Stomach (tissue), 9 donors: ENCODE data around the gene MEF2A. TPM values are rescaled to one million over a fixed set of nuclear protein-coding genes. Genes with fewer than 3 reads are reported as not detected.

Source experiments
- DNase-seq, 2 donors: peaks; one replicate each; pipeline versions ENCODE4 v3.0.0 to v3.0.0-alpha.2; 2013 to 2019
- H3K27ac ChIP-seq, 5 donors: fragments of 200-600 bp in 4 of 5; sonication (generic) in 4 of 5; one replicate each; pipeline ENCODE4 v1.5.1; 2013 to 2019; ENCODE audit warnings: mild to moderate bottlenecking in 1 of 5, moderate library complexity in 1 of 5
- H3K27me3 ChIP-seq, 3 donors: fragments of 200-600 bp; sonication (generic); one replicate each; pipeline ENCODE4 v1.5.1; 2017 to 2019; ENCODE audit warnings: mixed run types in 1 of 3
- H3K36me3 ChIP-seq, 4 donors: fragments of 200-600 bp; sonication (generic); 1 replicate in 3 of 4; 2 replicates in 1 of 4; pipeline ENCODE4 v1.5.1; 2016 to 2019
- H3K4me1 ChIP-seq, 4 donors: fragments of 200-600 bp; sonication (generic); one replicate each; pipeline ENCODE4 v1.5.1; 2016 to 2019
- H3K4me3 ChIP-seq, 4 donors: fragments of 200-600 bp; sonication (generic) in 3 of 4; one replicate each; pipeline ENCODE4 v1.5.1; 2016 to 2019; ENCODE audit warnings: mild to moderate bottlenecking in 1 of 4
- H3K9me3 ChIP-seq, 4 donors: fragments of 200-600 bp; sonication (generic); one replicate each; pipeline ENCODE4 v1.5.1; 2016 to 2019
- CTCF ChIP-seq, 7 experiments: fragments of 450-650 bp in 4 of 7; fragments of 200-600 bp in 3 of 7; sonication (generic) in 3 of 7; IDR thresholded peaks; one replicate each; pipeline ENCODE4 v1.5.1; 2016 to 2019; ENCODE audit warnings: antibody characterized with exemption in 7 of 7, control low read depth in 2 of 7, mild to moderate bottlenecking in 1 of 7
- EP300 ChIP-seq: sonication (generic); formaldehyde crosslinking; IDR thresholded peaks from one replicate; pipeline ENCODE4 v1.6.1; 2017; ENCODE audit warnings: antibody characterized with exemption
- POLR2A ChIP-seq, 4 donors: fragments of 450-650 bp; IDR thresholded peaks; one replicate each; pipeline ENCODE4 v1.6.1; 2016; ENCODE audit warnings: antibody characterized with exemption in 4 of 4, control low read depth in 2 of 4, mild to moderate bottlenecking in 1 of 4, moderate library complexity in 1 of 4
- POLR2AphosphoS5 ChIP-seq, 3 donors: sonication (generic); formaldehyde crosslinking; IDR thresholded peaks; one replicate each; pipeline ENCODE4 v1.6.1; 2016; ENCODE audit warnings: antibody characterized with exemption in 3 of 3
- WGBS, 5 donors: extraction: QIAGEN DNeasy Blood & Tissue Kit in 3 of 5; methylation state at CpG; one replicate each; pipeline versions ENCODE4 v1.1.5 to v1.1.7; 2013 to 2018; 5-methylcytosine and 5-hydroxymethylcytosine counted together
- intact Hi-C: fragments of 100-400 bp; cut with DNase I; formaldehyde crosslinking; loops from one replicate; pipeline ENCODE4 v1.15.1; 2023; ENCODE audit warnings: low total_unique reads
- polyA plus RNA-seq, 3 donors: library from polyadenylated mRNA; stranded (reverse); fragments of 200-250 nt; gene quantifications; one replicate each; pipeline ENCODE4 v1.2.3, GENCODE V29; 2013
- total RNA-seq, 5 donors: library from RNA; depleted of rRNA; stranded (reverse); fragments of >200 nt; gene quantifications; one replicate each; pipeline versions ENCODE4 v1.1.0 to v1.2.3, GENCODE V29; 2014 to 2016
- donor health status: healthy with polysubstance abuse.
- donor health status: Bipolar disorder and iron deficiency.
- donor health status: healthy.

Gene MEF2A
- total and polyA plus RNA-seq, 8 donors = 11.0 to 85.2 (median 26.7) TPM

- Histone ChIP-seq H3K36me3 (peaks cover 5 to 41% (median 34%) of the 10 kb centered on the region in 4 donors), H3K27me3 (no peaks in the 10 kb centered on the region), H3K4me1 (peaks cover 0 to 9% (median 0%) of the 10 kb centered on the region in 4 donors), H3K27ac (no peak overlapping the region), H3K9me3 (peaks cover 0 to 9% (median 4%) of the 10 kb centered on the region in 4 donors), H3K4me3 (no peak overlapping the region)
- TF ChIP-seq EP300 (no peak), POLR2AphosphoS5 (IDR thresholded peaks at IDR 0.05) (no peak), CTCF (IDR thresholded peaks at IDR 0.05) (no peak), POLR2A (IDR thresholded peaks at IDR 0.05) (no peak)
- no peak for DNase-seq
- intact Hi-C loops = no loop called here
- 85 to 94% (median 92%) methylated on average over 1 of the region's 1 CpG for WGBS, 5 donors
These were observed 116.2 kb downstream of the MEF2A start for GRCh38 chr15:99681990-99682389.

- H3K9me3 ChIP-seq = peaks cover 0 to 9% (median 4%) of the 10 kb centered on the region in 4 donors
- WGBS, 5 donors = 0 to 78% (median 58%) methylated on average over 1 of the region's 1 CpG
- H3K27me3 ChIP-seq = no peaks in the 10 kb centered on the region
- peaks cover 5 to 39% (median 30%) of the 10 kb centered on the region in 4 donors for H3K36me3 ChIP-seq
- H3K4me1 ChIP-seq = peaks cover 0 to 9% (median 0%) of the 10 kb centered on the region in 4 donors
- H3K27ac ChIP-seq = peak overlapping the region in 3 of 5 donors; percentile 1 to 47 (median 25)
- intact Hi-C loops = no loop called here
- TF ChIP-seq CTCF (IDR thresholded peaks at IDR 0.05) (no peak), EP300 (no peak), POLR2A (IDR thresholded peaks at IDR 0.05) (no peak), POLR2AphosphoS5 (IDR thresholded peaks at IDR 0.05) (no peak)
- H3K4me3 ChIP-seq = no peak overlapping the region
- DNase-seq = peak in 1 of 2 donors; percentile 67
These were observed 116.7 kb downstream of the MEF2A start for GRCh38 chr15:99682455-99682854.

GRCh38 chr15:99683000-99683670, 117.4 kb downstream of the MEF2A start:
- H3K4me3 ChIP-seq = no peak overlapping the region
- H3K9me3 ChIP-seq = peaks cover 0 to 9% (median 4%) of the 10 kb centered on the region in 4 donors
- peak in 1 of 2 donors; percentile 45 for DNase-seq
- no peaks in the 10 kb centered on the region for H3K27me3 ChIP-seq
- H3K4me1 ChIP-seq = peaks cover 0 to 9% (median 0%) of the 10 kb centered on the region in 4 donors
- peaks cover 5 to 37% (median 27%) of the 10 kb centered on the region in 4 donors for H3K36me3 ChIP-seq
- no peak for TF ChIP-seq EP300
- no peak for TF ChIP-seq POLR2A (IDR thresholded peaks at IDR 0.05)
- TF ChIP-seq POLR2AphosphoS5 (IDR thresholded peaks at IDR 0.05) = no peak
- TF ChIP-seq CTCF (IDR thresholded peaks at IDR 0.05) = no peak
- intact Hi-C loops = no loop called here
- WGBS, 5 donors = 82 to 89% (median 83%) methylated on average over 9 of the region's 9 CpGs
- H3K27ac ChIP-seq = peak overlapping the region in 4 of 5 donors; percentile 1 to 52 (median 36)

GRCh38 chr15:99686290-99686689, 120.5 kb downstream of the MEF2A start:
- peaks cover 0 to 9% (median 0%) of the 10 kb centered on the region in 4 donors for H3K4me1 ChIP-seq
- 95 to 100% (median 100%) methylated on average over 1 of the region's 1 CpG for WGBS, 5 donors
- H3K36me3 ChIP-seq = peaks cover 0 to 41% (median 31%) of the 10 kb centered on the region in 4 donors
- H3K9me3 ChIP-seq = peaks cover 0 to 9% (median 4%) of the 10 kb centered on the region in 4 donors
- intact Hi-C loops = no loop called here
- no peak for DNase-seq
- H3K4me3 ChIP-seq = no peak overlapping the region
- no peak overlapping the region for H3K27ac ChIP-seq
- no peak for TF ChIP-seq POLR2A (IDR thresholded peaks at IDR 0.05)
- no peak for TF ChIP-seq POLR2AphosphoS5 (IDR thresholded peaks at IDR 0.05)
- TF ChIP-seq EP300 = no peak
- TF ChIP-seq CTCF (IDR thresholded peaks at IDR 0.05) = no peak
- no peaks in the 10 kb centered on the region for H3K27me3 ChIP-seq
